ENCODE results near the gene METTL22.

GRCh38 chr16:8626946-8627345 lies 5.4 kb downstream of the METTL22 start:
- TF ChIP-seq CTCF (IDR thresholded peaks at IDR 0.05; ENCODE audit: borderline replicate concordance, extremely low read depth, low read length, poor library complexity, severe bottlenecking) = no peak
- no peak for TF ChIP-seq EZH2 (IDR thresholded peaks at IDR 0.05; ENCODE audit: borderline replicate concordance, low read depth, low read length, severe bottlenecking)

Measured in DND-41 (cell line).